ENCODE results near the gene ID3.
"Not testable (repeated sequence)": the region's sequence is repeated elsewhere in the genome, so short reads cannot be mapped to it uniquely, and the experiment has no call there.

Gene ID3

DNA sequence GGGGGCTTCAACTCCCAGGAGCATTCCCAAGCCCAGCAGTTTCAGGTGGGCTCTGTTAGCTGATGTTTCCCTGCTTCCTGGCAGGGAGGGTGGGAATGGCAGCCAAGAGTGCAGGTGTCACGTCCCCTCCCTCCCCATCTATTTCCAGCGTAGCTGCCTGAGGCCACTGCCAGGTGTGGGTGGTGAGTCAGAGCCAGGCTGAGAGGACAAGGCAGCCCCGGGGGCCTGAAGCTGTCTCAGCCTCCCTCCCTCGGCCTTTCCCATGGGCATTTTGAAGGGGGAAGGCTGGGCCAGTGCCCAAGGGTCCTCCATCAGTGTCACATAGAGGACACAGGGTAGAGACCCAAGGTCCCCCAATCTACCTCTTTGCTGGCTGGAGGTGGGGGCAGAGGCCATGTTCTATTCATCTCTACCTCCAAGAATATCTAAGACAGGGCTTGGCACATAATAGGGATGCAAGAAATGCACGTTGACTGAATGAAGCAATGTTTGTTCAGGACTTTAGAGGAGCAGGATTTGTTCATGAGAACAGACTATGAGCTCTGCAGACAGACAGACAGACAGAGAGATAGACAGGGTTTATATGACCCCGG is 34.4 kb upstream of the ID3 start:
- Mint-ChIP-seq H3K4me1 (ENCODE audit: low read depth in 2 of 2) (peaks cover 44 to 48% of the 10 kb centered on the region in 2 donors), H3K4me3 (no peak overlapping the region), H3K9me3 (no peaks in the 10 kb centered on the region), H3K27ac (peak overlapping the region in 1 of 2 donors; percentile 93), H3K27me3 (no peaks in the 10 kb centered on the region), H3K36me3 (ENCODE audit: insufficient read depth) (peaks cover 3% of the 10 kb centered on the region)
- no peak for DNase-seq
- ATAC-seq (replicated peaks) = no peak

DNA sequence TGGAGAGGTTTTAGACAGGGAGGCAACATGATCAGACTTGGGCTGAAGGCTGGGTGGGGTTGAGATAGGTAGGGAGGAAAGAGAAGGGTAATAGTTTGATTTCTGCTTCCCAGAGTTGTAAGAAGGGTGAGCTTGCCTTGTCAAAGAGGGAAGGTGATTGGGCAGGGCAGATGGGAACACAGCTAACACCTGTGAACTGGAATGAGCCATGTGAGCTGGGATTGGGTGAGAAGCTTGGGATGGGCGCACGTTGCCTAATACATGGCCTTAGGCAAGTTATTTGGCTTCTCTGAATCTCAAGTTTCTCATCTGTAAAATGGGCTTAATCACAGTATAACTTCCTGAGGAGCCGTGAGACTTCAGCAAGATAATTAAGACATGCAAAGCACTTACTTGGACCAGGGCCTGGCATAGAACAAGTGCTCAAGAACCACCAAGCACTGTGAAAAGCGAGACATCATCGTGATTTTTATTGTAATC is 33.8 kb upstream of the ID3 start:
- peak overlapping the region in 1 of 2 donors; percentile 30 for H3K4me3 Mint-ChIP-seq
- H3K27me3 Mint-ChIP-seq = no peaks in the 10 kb centered on the region
- H3K9me3 Mint-ChIP-seq = no peaks in the 10 kb centered on the region
- ATAC-seq (replicated peaks) (no peak), DNase-seq (no peak)
- H3K27ac Mint-ChIP-seq = peak overlapping the region; percentile 81 to 93
- peaks cover 44 to 47% of the 10 kb centered on the region in 2 donors for H3K4me1 Mint-ChIP-seq (ENCODE audit: low read depth in 2 of 2)
- H3K36me3 Mint-ChIP-seq (ENCODE audit: insufficient read depth) = peaks cover 3% of the 10 kb centered on the region

DNA sequence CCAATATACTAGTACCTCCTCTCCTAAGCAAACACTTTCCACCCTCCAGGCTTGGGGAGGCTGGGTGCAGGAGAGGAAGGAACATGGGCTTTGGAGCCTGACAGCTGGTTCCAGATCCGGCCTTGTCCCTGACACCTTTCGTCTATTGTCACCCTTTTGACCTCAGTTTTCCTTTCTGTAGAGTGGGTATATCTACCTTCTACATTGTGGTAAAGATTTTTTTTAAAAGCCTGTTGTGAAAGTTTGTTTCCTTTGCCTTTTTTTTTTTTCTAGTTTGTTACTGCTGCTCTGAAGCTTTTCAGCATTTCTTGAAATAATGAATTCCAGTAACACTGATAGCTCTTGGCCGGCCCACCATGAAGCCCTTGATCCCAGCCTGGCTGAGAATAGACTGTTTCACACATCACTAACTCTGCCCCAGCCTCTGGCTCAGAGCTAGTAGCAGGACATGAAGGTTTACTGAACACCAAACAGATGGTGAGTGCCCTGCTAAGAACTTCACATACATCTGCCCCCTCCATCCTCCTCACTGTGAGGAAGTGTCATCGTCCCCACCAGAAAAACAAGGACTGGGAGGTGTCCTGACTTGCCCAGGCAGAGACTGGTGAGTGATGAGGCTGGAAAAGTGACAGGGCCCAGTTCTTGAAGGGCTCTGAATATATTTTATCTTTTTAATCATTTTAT is 33.0 kb upstream of the ID3 start:
- Mint-ChIP-seq H3K9me3 (no peaks in the 10 kb centered on the region), H3K4me3 (peak overlapping the region; percentile 52 to 72), H3K27ac (peak overlapping the region; percentile 81 to 93), H3K36me3 (ENCODE audit: insufficient read depth) (peaks cover 3% of the 10 kb centered on the region), H3K4me1 (ENCODE audit: low read depth in 2 of 2) (peaks cover 37 to 40% of the 10 kb centered on the region in 2 donors), H3K27me3 (peaks cover 0 to 7% of the 10 kb centered on the region in 2 donors)
- no peak for DNase-seq
- ATAC-seq (replicated peaks) = peak; percentile 61

DNA sequence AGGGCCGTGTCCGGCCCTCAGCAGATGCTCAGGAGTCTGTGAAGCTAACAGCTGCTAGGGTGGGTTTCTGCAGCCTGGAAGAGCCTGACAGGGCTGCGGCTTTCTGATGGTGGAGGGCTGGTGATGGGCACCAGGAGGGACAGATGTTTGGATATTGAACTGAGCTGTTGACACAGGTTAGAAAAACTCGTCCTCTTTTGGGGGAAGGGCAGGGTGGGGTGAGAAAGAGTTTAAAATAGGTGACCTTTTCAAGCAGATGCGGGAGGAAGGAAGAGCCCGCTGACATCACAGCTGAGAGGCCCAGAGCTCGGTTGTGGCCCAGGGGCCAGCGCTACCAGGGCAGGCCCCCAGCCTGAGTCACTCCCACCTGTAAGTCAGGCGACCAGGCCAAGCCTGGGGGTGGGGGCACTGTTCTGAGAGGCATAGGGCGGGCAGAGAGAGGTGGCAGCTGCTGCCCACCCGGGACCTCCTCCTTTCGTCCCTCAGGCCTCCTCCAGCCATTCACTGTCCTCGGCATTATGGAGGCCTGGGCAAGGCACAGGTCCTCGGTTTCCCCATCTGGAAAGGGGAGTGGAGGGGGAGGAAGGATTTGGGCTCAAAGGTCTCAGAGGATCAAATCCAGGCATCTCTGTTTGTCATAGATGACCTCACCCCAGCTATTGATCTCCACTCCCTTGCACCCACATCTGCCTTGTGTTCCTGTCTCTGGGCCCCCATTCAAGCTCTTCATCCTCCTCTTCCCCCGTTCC is 32.3 kb upstream of the ID3 start:
- H3K4me3 Mint-ChIP-seq = peak overlapping the region; percentile 52 to 72
- peak overlapping the region; percentile 81 to 93 for H3K27ac Mint-ChIP-seq
- peak in 1 of 3 experiments; percentile 11 for DNase-seq
- peaks cover 0 to 8% of the 10 kb centered on the region in 2 donors for H3K27me3 Mint-ChIP-seq
- peaks cover 32 to 34% of the 10 kb centered on the region in 2 donors for H3K4me1 Mint-ChIP-seq (ENCODE audit: low read depth in 2 of 2)
- peaks cover 3% of the 10 kb centered on the region for H3K36me3 Mint-ChIP-seq (ENCODE audit: insufficient read depth)
- peak; percentile 73 for ATAC-seq (replicated peaks)
- no peaks in the 10 kb centered on the region for H3K9me3 Mint-ChIP-seq

DNA sequence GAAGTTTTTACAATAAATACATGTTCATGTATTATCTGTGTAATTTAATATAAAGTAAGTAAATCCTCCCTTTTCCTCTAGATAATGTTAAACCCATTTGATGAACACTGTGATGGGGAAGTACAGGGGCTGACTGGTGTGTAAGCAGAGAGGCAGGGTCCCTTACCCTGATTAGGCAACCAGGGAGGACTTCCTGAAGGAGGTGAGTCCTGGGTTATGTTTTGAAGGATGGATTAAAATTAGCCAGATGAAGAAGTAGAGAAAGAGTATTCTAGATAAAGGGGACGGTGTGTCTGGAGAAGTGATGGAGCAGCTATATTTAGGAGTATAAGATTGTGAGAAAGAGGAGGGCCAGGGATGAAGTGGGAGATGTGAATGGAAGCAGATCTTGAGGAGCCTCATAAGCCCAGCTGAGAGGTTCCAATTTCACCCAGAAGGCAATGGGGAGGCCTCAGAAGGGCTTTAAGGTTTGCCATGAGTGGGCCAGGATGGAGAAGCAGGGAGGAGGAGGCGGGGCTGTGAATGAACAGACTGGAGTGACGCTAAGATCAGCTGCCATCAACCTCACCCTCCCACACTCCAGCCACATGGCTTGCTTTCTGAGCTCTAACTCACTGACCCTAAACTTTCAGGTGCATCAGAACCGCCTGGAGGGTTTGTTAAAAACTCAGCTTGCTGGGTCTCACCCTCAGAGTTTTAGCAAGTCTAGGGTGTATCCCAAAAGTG is 30.9 kb upstream of the ID3 start:
- peaks cover 27 to 28% of the 10 kb centered on the region in 2 donors for H3K4me1 Mint-ChIP-seq (ENCODE audit: low read depth in 2 of 2)
- ATAC-seq (replicated peaks) (no peak), DNase-seq (no peak)
- H3K36me3 Mint-ChIP-seq (ENCODE audit: insufficient read depth) = peaks cover 3% of the 10 kb centered on the region
- H3K27ac Mint-ChIP-seq = peak overlapping the region; percentile 16 to 55
- H3K27me3 Mint-ChIP-seq = peaks cover 0 to 8% of the 10 kb centered on the region in 2 donors
- no peaks in the 10 kb centered on the region for H3K9me3 Mint-ChIP-seq
- no peak overlapping the region for H3K4me3 Mint-ChIP-seq

DNA sequence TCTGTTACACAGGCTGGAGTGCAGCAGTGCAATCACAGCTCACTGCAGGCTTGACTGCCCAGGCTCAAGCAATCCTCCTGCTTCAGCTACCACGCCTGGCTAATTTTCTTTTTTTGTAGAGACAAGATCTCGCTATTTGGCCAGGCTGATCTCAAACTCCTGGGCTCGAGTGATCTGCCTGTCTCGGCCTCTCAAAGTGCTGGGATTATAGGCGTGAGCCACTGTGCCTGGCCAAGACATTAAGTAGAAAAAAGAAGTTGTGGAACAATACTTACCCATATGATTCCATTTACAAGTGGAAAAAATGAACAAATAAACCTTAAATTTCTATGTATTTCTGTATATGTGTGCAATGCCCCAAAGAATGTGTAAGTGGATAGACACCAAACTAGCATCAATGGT is 30.3 kb upstream of the ID3 start:
- no peak overlapping the region for H3K4me3 Mint-ChIP-seq
- H3K36me3 Mint-ChIP-seq (ENCODE audit: insufficient read depth) = peaks cover 3% of the 10 kb centered on the region
- no peak for ATAC-seq (replicated peaks)
- H3K27me3 Mint-ChIP-seq = peaks cover 0 to 8% of the 10 kb centered on the region in 2 donors
- peak overlapping the region; percentile 16 to 55 for H3K27ac Mint-ChIP-seq
- H3K9me3 Mint-ChIP-seq = no peaks in the 10 kb centered on the region
- peaks cover 25 to 28% of the 10 kb centered on the region in 2 donors for H3K4me1 Mint-ChIP-seq (ENCODE audit: low read depth in 2 of 2)
- no peak for DNase-seq

DNA sequence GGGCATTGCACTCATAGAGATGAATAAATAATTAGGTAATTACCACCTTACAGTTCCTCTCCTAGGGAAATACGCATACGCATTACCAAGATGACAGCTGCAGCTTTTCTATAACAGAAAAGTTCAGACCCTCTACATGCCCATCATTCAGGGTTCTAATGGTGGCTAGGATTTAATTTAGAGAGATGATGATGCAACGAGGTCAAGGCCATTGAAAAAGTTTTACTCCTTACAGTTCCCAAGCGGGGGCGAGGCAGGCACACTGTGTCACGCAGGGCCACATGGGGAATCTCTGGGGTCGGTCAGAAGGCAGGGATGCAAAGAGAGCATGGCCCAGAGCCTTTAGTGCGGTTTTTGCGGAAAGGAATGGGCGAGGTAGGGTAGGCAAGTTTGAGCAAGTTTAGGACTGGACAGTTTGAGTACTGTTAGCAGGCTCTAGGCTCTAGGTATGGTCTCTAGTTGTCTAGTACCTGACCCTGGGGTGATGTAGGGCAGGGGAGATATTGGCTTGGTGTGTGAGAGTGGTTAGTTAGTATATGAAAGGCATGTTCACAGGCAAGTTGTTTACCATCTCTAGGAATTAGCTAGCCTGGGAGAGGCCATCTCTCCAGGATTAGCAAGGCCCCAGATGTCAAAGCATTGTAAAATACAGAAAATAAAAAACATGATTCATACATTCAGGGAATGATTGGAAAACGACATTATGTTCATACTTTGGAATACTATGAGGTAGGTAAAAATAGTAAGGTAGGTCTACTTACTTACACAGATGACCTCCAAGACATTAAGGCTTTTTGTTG is 29.6 kb upstream of the ID3 start:
- DNase-seq (no peak), ATAC-seq (replicated peaks) (no peak)
- H3K4me3 Mint-ChIP-seq = no peak overlapping the region
- no peaks in the 10 kb centered on the region for H3K9me3 Mint-ChIP-seq
- H3K4me1 Mint-ChIP-seq (ENCODE audit: low read depth in 2 of 2) = peaks cover 22 to 28% of the 10 kb centered on the region in 2 donors
- peaks cover 0 to 8% of the 10 kb centered on the region in 2 donors for H3K27me3 Mint-ChIP-seq
- peak overlapping the region in 1 of 2 donors; percentile 47 for H3K27ac Mint-ChIP-seq
- peaks cover 3% of the 10 kb centered on the region for H3K36me3 Mint-ChIP-seq (ENCODE audit: insufficient read depth)

DNA sequence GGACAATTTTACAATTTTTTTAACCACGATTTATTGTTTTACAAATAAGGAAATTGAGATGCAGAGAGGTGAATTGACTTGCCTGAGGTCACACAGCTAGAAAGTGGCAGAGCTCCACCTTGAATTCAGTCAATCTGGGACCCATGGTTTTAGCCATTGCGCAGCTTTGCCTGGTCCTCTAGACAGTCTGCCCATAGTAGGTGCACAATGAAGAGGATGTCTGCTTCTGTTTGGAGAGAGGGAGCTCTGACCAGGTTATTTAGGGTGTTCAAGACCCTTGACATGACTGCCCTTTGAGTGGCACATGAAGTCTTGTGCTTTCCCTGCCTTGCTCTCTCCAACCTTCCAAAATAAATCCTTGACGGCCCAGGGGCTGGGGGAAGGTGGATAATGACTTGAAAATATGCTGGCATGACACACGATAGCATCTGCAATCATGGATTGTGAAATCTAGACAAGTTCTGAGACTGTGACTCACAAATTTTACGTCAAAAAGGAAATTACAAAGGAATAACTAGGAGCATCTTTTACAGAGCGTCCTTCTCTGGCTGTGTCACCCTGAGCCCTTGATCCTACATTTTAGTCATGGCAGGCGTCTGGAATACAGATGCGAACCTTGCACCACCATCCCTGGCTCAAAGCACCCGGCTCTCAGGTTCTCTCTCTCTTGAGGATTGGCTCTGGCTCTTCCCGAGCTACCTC is 26.2 kb upstream of the ID3 start:
- Mint-ChIP-seq H3K36me3 (ENCODE audit: insufficient read depth) (no peaks in the 10 kb centered on the region), H3K27me3 (peaks cover 0 to 8% of the 10 kb centered on the region in 2 donors), H3K4me1 (ENCODE audit: low read depth in 2 of 2) (peaks cover 0 to 5% of the 10 kb centered on the region in 2 donors), H3K27ac (no peak overlapping the region), H3K4me3 (no peak overlapping the region), H3K9me3 (no peaks in the 10 kb centered on the region)
- ATAC-seq (replicated peaks) (no peak), DNase-seq (no peak)

DNA sequence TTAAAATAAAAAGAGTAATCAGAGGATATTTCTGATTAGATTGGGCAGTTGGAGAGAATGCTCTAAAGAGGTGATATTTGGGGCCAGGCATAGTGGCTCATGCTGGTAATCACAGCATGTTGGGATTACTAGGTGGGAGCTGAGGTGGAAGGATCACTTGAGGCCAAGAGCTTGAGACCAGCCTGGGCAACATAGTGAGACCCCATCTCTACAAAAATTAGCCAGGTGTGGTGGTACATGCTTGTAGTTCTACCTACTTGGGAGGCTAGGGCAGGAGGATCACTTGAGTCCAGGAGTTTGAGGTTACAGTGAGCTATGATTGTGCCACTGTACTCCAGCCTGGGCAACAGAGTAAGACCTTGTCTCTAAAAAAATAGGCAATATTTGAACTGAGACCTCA is 24.4 kb upstream of the ID3 start:
- H3K27ac Mint-ChIP-seq; H3K4me3 Mint-ChIP-seq; H3K27me3 Mint-ChIP-seq; H3K36me3 Mint-ChIP-seq (ENCODE audit: insufficient read depth); ATAC-seq (replicated peaks); DNase-seq; H3K9me3 Mint-ChIP-seq; H3K4me1 Mint-ChIP-seq (ENCODE audit: low read depth in 2 of 2): not testable (repeated sequence)

DNA sequence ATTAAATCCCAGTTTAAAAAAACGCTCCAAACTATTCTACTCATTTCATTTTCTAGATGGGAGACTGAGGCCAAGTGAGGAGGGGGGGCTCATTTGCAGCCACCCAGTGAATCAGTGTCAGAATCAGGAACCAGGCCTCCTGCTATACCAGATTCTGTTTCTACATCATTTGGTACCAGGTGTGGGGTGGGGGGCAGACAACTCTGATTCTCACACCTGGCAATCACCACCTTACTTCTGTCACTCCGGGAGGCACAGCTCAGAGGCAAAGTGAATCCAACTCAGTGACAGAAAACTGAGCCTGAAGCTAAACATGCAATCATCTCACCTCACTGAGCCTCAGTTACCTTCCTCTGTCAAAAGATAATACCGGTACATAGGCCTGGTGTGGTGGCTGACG is 23.5 kb upstream of the ID3 start:
- Mint-ChIP-seq H3K27me3 (peaks cover 0 to 5% of the 10 kb centered on the region in 2 donors), H3K4me1 (ENCODE audit: low read depth in 2 of 2) (peaks cover 0 to 3% of the 10 kb centered on the region in 2 donors), H3K9me3 (no peaks in the 10 kb centered on the region), H3K36me3 (ENCODE audit: insufficient read depth) (no peaks in the 10 kb centered on the region), H3K4me3 (no peak overlapping the region), H3K27ac (no peak overlapping the region)
- DNase-seq (no peak), ATAC-seq (replicated peaks) (no peak)

DNA sequence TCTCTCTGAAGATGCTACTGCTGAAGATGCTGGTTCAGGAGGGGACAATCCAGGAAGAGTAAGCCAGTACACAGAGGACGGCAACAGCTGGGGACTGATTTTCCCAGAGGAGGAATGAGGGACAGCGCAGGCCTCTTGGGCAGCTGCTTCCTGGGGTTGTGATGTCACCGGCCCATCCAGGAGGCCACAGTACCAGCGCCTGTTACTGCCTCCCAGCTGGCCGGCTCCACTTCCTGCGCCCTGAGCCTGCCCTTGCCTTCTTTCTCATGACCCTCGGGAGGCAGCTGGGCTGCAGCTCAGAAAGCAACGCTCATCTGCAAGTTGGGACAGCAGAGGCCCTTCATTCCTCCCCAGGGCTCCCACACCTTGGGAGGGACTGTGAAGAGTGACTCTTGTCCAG is 21.9 kb upstream of the ID3 start:
- no peak overlapping the region for H3K4me3 Mint-ChIP-seq
- H3K4me1 Mint-ChIP-seq (ENCODE audit: low read depth in 2 of 2) = peaks cover 0 to 3% of the 10 kb centered on the region in 2 donors
- no peak for ATAC-seq (replicated peaks)
- no peaks in the 10 kb centered on the region for H3K27me3 Mint-ChIP-seq
- DNase-seq = no peak
- H3K27ac Mint-ChIP-seq = no peak overlapping the region
- no peaks in the 10 kb centered on the region for H3K9me3 Mint-ChIP-seq
- H3K36me3 Mint-ChIP-seq (ENCODE audit: insufficient read depth) = no peaks in the 10 kb centered on the region

DNA sequence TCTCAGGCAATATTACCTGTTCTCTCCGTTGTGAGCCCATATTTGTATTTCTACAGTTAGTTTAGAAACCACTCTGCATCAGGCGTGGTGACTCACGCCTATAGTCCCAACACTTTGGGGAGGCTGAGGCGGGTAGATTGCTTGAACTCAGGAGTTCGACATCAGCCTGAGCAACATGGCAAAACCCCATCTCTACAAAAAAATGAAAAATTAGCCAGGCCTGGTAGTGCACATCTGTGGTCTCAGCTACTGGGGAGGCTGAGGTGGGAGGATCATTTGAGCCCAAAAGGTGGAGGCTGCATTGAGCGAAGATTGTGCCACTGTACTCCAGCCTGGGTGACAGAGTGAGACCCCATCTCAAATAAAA is 19.7 kb upstream of the ID3 start:
- H3K9me3 Mint-ChIP-seq = no peaks in the 10 kb centered on the region
- peaks cover 3 to 4% of the 10 kb centered on the region in 2 donors for H3K4me1 Mint-ChIP-seq (ENCODE audit: low read depth in 2 of 2)
- H3K27me3 Mint-ChIP-seq = no peaks in the 10 kb centered on the region
- no peak overlapping the region for H3K4me3 Mint-ChIP-seq
- no peak overlapping the region for H3K27ac Mint-ChIP-seq
- no peak for ATAC-seq (replicated peaks)
- H3K36me3 Mint-ChIP-seq (ENCODE audit: insufficient read depth) = no peaks in the 10 kb centered on the region
- DNase-seq = no peak
